Measurements from ENCODE around the gene COP1.

DNA sequence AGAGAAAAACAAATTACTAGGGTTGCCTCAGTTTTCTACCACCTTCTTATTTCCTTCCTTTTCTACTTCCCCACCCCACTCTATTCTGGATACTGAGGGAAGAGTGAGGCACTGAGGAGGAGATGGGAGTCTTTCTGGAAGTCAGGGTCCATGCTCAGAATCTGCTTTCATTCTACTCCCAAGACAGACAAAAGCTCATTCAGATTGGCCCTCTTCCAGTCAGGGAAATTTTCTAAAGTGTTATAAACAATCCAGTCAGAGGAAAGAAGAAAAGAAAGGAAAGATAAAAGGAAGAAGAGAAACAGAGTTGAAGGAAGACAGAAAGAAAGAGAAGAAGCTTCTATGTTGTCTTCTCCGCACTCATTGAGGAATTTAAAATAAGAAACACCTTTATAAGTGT, 228.6 kb downstream of the COP1 start:
- TF ChIP-seq, protein P1, sequence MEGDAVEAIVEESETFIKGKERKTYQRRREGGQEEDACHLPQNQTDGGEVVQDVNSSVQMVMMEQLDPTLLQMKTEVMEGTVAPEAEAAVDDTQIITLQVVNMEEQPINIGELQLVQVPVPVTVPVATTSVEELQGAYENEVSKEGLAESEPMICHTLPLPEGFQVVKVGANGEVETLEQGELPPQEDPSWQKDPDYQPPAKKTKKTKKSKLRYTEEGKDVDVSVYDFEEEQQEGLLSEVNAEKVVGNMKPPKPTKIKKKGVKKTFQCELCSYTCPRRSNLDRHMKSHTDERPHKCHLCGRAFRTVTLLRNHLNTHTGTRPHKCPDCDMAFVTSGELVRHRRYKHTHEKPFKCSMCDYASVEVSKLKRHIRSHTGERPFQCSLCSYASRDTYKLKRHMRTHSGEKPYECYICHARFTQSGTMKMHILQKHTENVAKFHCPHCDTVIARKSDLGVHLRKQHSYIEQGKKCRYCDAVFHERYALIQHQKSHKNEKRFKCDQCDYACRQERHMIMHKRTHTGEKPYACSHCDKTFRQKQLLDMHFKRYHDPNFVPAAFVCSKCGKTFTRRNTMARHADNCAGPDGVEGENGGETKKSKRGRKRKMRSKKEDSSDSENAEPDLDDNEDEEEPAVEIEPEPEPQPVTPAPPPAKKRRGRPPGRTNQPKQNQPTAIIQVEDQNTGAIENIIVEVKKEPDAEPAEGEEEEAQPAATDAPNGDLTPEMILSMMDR (IDR thresholded peaks at IDR 0.05), result no peak
- no peak for TF ChIP-seq EZH2 (IDR thresholded peaks at IDR 0.05; ENCODE audit: borderline replicate concordance, insufficient read depth, low read depth, low read length, poor library complexity, severe bottlenecking)
